ENCODE data around the gene ANKRD44.

ANKRD44 gene

DNA sequence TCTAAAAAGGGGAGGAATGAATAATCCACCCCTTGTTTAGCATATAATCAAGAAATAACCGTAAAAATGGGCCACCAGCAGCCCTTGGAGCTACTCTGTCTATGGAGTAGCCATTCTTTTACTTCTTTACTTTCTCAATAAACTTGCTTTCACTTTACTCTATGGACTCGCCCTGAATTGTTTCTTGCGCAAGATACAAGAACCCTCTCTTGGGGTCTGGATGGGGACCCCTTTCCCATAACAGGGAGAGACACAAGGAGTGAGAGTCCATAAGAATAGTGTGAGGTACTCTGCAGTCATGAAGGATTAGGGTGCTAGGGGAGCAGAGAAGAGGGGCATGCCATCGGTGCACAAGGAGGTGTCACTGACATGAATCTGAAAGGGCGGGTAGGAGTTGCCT lies 224.9 kb downstream of the ANKRD44 start:
- TF ChIP-seq, protein P1, sequence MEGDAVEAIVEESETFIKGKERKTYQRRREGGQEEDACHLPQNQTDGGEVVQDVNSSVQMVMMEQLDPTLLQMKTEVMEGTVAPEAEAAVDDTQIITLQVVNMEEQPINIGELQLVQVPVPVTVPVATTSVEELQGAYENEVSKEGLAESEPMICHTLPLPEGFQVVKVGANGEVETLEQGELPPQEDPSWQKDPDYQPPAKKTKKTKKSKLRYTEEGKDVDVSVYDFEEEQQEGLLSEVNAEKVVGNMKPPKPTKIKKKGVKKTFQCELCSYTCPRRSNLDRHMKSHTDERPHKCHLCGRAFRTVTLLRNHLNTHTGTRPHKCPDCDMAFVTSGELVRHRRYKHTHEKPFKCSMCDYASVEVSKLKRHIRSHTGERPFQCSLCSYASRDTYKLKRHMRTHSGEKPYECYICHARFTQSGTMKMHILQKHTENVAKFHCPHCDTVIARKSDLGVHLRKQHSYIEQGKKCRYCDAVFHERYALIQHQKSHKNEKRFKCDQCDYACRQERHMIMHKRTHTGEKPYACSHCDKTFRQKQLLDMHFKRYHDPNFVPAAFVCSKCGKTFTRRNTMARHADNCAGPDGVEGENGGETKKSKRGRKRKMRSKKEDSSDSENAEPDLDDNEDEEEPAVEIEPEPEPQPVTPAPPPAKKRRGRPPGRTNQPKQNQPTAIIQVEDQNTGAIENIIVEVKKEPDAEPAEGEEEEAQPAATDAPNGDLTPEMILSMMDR (IDR thresholded peaks at IDR 0.05; ENCODE audit: low read depth, low read length): no peak
- TF ChIP-seq MYC (IDR thresholded peaks at IDR 0.05; ENCODE audit: low read depth, low read length): no peak
- TF ChIP-seq POLR2A (IDR thresholded peaks at IDR 0.05; ENCODE audit: extremely low read depth, insufficient read length): no peak
- TF ChIP-seq, protein P2, sequence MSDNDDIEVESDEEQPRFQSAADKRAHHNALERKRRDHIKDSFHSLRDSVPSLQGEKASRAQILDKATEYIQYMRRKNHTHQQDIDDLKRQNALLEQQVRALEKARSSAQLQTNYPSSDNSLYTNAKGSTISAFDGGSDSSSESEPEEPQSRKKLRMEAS (IDR thresholded peaks at IDR 0.05; ENCODE audit: low read depth, low read length): no peak
- no peak overlapping the region for H3K4me3 ChIP-seq (ENCODE audit: low read depth, low read length)
- no peak for DNase-seq (ENCODE audit: low read depth)

DNA sequence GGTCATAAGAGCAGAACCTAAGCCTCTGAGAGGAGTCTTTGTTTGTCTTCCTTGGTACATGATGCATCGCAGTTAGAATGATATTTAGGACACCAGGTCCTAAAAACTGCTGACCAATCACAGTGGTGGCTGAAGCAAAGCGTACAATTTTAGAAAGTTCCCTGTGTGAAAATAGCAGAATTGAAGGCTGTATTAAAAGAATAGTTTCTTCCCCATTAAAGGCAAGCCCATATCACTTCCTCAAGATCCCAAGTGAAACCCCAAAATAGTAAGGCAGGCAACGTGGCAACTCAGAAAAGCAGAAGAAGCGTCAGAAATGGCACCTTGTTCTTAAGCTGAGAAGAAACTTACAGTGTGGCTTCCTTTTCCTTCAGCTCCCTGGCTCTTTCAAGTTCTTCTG lies 229.3 kb downstream of the ANKRD44 start:
- H3K4me3 ChIP-seq (ENCODE audit: low read depth, low read length): no peak overlapping the region
- peak; percentile 21 for DNase-seq (ENCODE audit: low read depth)
- TF ChIP-seq, protein P1 (IDR thresholded peaks at IDR 0.05; ENCODE audit: low read depth, low read length): no peak
- TF ChIP-seq MYC (IDR thresholded peaks at IDR 0.05; ENCODE audit: low read depth, low read length): no peak
- no peak for TF ChIP-seq POLR2A (IDR thresholded peaks at IDR 0.05; ENCODE audit: extremely low read depth, insufficient read length)
- TF ChIP-seq, protein P2 (IDR thresholded peaks at IDR 0.05; ENCODE audit: low read depth, low read length): no peak

DNA sequence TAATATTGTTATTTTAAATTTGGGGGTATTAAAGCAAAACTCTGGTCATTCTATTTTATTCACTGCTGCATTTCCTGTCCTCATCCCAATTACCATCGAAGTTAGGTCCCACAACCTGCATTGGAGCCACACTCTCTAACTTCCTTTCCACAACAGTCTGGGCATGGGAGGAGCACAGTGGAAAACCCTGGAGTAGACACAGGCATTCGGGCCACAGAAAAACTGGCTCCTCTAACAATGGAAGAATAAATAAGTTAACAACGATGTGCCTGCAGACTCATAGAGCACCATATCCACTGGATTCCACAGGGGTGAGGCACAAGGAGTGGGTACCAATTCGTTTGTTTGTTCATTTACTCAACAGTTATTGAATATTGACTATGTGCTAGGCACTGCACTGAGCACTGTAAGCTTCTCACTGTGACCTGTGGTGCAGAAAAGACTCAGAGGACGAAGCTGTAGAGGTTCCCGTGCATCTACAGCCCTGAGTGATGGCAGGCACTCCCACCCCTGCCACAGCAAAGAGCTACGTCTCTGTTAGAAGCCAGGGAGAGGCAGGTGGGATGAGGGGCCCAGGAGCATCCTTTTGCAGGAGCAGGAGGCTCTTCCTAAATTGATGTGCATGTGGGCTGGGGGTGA lies 229.9 kb downstream of the ANKRD44 start:
- no peak for TF ChIP-seq POLR2A (IDR thresholded peaks at IDR 0.05; ENCODE audit: extremely low read depth, insufficient read length)
- no peak overlapping the region for H3K4me3 ChIP-seq (ENCODE audit: low read depth, low read length)
- no peak for DNase-seq (ENCODE audit: low read depth)

DNA sequence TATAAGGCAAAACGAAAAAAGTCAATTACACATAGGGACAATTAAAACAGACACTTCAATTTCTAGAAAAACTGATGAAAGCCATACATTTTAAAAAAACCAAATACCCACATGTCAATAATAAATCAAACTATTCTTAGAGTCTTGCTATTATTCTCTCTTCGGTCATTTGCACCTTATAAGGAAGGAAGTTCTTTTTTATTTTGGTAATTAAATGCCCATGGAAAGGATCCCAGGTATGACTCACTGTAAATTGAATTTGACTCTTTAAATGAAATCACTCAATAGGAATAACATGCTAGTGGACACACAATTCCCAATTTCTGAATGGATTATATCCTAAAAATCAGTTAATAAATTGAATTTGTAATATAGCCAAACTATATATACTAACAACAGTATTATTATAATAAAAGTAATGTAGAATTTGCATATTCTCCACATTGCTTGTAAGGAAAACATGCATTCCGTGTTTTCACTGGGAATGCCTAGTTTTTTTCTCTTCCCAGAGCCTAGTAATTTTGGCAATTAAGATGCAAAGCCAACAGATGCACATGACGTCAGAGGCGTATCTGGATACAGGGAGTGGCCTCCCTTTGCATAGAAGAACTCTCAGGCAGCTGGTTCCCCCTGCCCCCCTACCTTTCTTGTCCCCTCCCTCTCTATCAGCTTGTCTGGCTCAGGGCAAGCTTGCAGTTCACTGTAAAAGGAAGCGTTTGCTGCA lies 230.6 kb downstream of the ANKRD44 start:
- no peak overlapping the region for H3K4me3 ChIP-seq (ENCODE audit: low read depth, low read length)
- DNase-seq (ENCODE audit: low read depth): no peak
- TF ChIP-seq, protein P1 (IDR thresholded peaks at IDR 0.05; ENCODE audit: low read depth, low read length): no peak
- TF ChIP-seq, protein P2 (IDR thresholded peaks at IDR 0.05; ENCODE audit: low read depth, low read length): no peak
- TF ChIP-seq POLR2A (IDR thresholded peaks at IDR 0.05; ENCODE audit: extremely low read depth, insufficient read length) (no peak), MYC (IDR thresholded peaks at IDR 0.05; ENCODE audit: low read depth, low read length) (no peak)

DNA sequence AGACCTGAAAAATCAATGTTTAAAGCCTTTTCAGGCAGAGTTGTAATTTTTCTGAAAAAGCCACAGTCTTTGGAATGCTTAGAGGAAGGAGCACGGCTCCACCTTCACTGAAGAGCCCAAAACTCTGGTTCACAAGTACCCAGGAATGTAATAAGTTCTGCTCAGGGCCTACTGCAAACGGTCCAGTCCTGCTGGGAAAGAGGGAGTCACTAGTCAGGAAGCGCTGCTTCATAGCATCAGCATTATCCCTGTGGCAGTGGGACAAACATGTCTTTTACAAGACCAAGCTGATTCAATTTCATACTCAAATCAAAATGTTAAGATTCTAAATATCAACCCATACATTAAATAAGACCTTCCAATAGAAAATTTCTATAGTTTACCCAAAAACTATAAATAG lies 231.2 kb downstream of the ANKRD44 start:
- no peak overlapping the region for H3K4me3 ChIP-seq (ENCODE audit: low read depth, low read length)
- TF ChIP-seq, protein P1 (IDR thresholded peaks at IDR 0.05; ENCODE audit: low read depth, low read length): no peak
- TF ChIP-seq POLR2A (IDR thresholded peaks at IDR 0.05; ENCODE audit: extremely low read depth, insufficient read length): no peak
- TF ChIP-seq MYC (IDR thresholded peaks at IDR 0.05; ENCODE audit: low read depth, low read length): no peak
- TF ChIP-seq, protein P2 (IDR thresholded peaks at IDR 0.05; ENCODE audit: low read depth, low read length): no peak
- DNase-seq (ENCODE audit: low read depth): no peak

DNA sequence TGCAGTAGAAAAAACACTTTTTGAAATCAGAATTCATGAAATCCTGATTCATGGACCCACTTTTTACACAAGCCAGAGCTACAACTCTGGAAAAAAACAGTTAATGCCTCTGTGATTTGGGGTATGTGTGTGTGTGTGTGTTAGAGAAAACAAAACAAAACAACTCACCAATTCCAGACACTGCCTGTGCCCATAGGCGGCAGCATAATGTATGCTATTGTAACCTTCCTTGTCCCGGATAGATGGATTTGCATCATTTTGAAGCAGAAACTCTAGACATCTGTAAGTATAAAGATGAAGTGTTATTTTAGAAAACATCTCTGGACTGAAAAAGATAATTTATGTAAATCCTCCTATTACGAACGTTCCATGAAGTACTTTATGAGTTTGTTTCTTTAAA lies 232.0 kb downstream of the ANKRD44 start:
- no peak for DNase-seq (ENCODE audit: low read depth)
- H3K4me3 ChIP-seq (ENCODE audit: low read depth, low read length): no peak overlapping the region
- TF ChIP-seq MYC (IDR thresholded peaks at IDR 0.05; ENCODE audit: low read depth, low read length) (no peak), POLR2A (IDR thresholded peaks at IDR 0.05; ENCODE audit: extremely low read depth, insufficient read length) (no peak)
- TF ChIP-seq, protein P1 (IDR thresholded peaks at IDR 0.05; ENCODE audit: low read depth, low read length): no peak
- TF ChIP-seq, protein P2 (IDR thresholded peaks at IDR 0.05; ENCODE audit: low read depth, low read length): no peak

Data from NB4 (cell line).